Parathyroid adenoma (tissue), 2 donors: ENCODE data around the gene OR8A1.

Source experiments
- H2AFZ ChIP-seq: fragments of 300-600 bp; sonication (generic); one replicate; pipeline ENCODE4 v1.7.0; 2017; ENCODE audit warnings: antibody characterized with exemption, mild to moderate bottlenecking
- H3K27ac ChIP-seq: fragments of 300-600 bp; sonication (generic); one replicate; pipeline ENCODE4 v1.7.0; 2017
- H3K27me3 ChIP-seq: fragments of 300-600 bp; sonication (generic); one replicate; pipeline ENCODE4 v1.7.0; 2017; ENCODE audit warnings: low read length; ENCODE audit not compliant: control insufficient read depth, insufficient read depth
- H3K36me3 ChIP-seq: fragments of 300-600 bp; sonication (generic); one replicate; pipeline ENCODE4 v1.7.0; 2017; ENCODE audit warnings: low read length; ENCODE audit not compliant: control insufficient read depth, insufficient read depth
- H3K4me1 ChIP-seq: fragments of 300-600 bp; sonication (generic); one replicate; pipeline ENCODE4 v1.7.0; 2017; ENCODE audit warnings: control low read depth
- H3K4me2 ChIP-seq: fragments of 300-600 bp; sonication (generic); one replicate; pipeline ENCODE4 v1.7.0; 2017; ENCODE audit warnings: low read length
- H3K4me3 ChIP-seq: fragments of 300-600 bp; sonication (generic); one replicate; pipeline ENCODE4 v1.7.0; 2017; ENCODE audit warnings: low read depth, low read length
- H3K79me2 ChIP-seq: fragments of 300-600 bp; sonication (generic); one replicate; pipeline ENCODE4 v1.7.0; 2017; ENCODE audit warnings: control low read depth
- H3K9ac ChIP-seq: fragments of 300-600 bp; sonication (generic); one replicate; pipeline ENCODE4 v1.7.0; 2017; ENCODE audit warnings: mild to moderate bottlenecking
- H3K9me3 ChIP-seq: fragments of 300-600 bp; sonication (generic); one replicate; pipeline ENCODE4 v1.7.0; 2017; ENCODE audit warnings: low read length; ENCODE audit not compliant: control insufficient read depth
- TF ChIP-seq, protein P1 (sequence below): fragments of 300-600 bp; sonication (generic); IDR thresholded peaks from one replicate; pipeline ENCODE4 v1.7.0; 2017; ENCODE audit warnings: antibody characterized with exemption, mild to moderate bottlenecking
- donor health status: primary hyperparathyroidism.

Gene OR8A1

DNA sequence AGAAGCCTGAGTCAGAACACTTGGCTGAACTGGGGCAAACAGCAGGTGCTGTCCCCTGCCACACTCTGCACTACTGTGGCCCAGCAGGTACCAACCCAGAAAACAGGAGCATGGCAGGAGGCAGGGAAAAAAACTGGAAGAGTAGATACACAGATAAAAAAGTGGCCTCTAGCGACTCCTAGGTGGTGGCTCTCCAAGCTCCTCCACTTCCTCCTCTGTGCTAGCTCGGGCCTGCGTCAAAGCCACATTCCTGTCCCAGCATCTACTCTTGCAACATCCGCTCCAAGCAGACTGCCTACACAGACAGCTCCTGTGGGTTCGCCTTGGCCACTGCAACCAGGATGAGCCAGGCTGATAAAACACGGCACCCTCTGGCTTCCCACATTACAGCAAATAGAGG lies 33.3 kb upstream of the OR8A1 start:
- H3K9me3 ChIP-seq: no peaks in the 10 kb centered on the region
- H3K27me3 ChIP-seq: no peaks in the 10 kb centered on the region
- TF ChIP-seq, protein P1, sequence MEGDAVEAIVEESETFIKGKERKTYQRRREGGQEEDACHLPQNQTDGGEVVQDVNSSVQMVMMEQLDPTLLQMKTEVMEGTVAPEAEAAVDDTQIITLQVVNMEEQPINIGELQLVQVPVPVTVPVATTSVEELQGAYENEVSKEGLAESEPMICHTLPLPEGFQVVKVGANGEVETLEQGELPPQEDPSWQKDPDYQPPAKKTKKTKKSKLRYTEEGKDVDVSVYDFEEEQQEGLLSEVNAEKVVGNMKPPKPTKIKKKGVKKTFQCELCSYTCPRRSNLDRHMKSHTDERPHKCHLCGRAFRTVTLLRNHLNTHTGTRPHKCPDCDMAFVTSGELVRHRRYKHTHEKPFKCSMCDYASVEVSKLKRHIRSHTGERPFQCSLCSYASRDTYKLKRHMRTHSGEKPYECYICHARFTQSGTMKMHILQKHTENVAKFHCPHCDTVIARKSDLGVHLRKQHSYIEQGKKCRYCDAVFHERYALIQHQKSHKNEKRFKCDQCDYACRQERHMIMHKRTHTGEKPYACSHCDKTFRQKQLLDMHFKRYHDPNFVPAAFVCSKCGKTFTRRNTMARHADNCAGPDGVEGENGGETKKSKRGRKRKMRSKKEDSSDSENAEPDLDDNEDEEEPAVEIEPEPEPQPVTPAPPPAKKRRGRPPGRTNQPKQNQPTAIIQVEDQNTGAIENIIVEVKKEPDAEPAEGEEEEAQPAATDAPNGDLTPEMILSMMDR: no peak
- H3K4me2 ChIP-seq: no peak overlapping the region
- no peaks in the 10 kb centered on the region for H3K79me2 ChIP-seq
- no peaks in the 10 kb centered on the region for H3K4me1 ChIP-seq
- no peaks in the 10 kb centered on the region for H3K36me3 ChIP-seq
- no peak overlapping the region for H3K9ac ChIP-seq
- H2AFZ ChIP-seq: no peak overlapping the region
- H3K27ac ChIP-seq: no peak overlapping the region
- no peak overlapping the region for H3K4me3 ChIP-seq

DNA sequence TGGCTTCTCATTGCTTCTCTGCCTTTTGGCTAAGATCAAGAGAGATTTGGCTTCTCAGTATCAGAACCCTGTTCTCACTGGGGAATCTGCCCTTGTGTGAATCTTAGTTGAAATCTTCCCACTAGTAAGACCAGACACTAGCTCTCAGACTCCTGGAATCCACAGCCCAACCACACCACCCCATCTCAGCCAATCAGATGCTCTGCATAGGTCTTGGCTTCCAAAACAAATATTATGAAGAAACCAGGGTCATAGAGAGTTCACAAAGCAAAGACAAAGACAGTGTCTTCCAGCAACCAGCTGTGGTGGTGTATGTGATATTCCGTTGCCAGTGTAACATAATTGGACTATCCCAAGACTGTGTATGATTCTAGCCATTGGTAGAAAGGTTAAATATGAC lies 31.8 kb upstream of the OR8A1 start:
- Histone ChIP-seq H3K9ac (no peak overlapping the region), H3K36me3 (no peaks in the 10 kb centered on the region), H3K27me3 (no peaks in the 10 kb centered on the region), H2AFZ (no peak overlapping the region), H3K79me2 (no peaks in the 10 kb centered on the region), H3K9me3 (no peaks in the 10 kb centered on the region), H3K4me2 (no peak overlapping the region), H3K27ac (no peak overlapping the region), H3K4me1 (no peaks in the 10 kb centered on the region), H3K4me3 (no peak overlapping the region)
- TF ChIP-seq, protein P1: no peak

DNA sequence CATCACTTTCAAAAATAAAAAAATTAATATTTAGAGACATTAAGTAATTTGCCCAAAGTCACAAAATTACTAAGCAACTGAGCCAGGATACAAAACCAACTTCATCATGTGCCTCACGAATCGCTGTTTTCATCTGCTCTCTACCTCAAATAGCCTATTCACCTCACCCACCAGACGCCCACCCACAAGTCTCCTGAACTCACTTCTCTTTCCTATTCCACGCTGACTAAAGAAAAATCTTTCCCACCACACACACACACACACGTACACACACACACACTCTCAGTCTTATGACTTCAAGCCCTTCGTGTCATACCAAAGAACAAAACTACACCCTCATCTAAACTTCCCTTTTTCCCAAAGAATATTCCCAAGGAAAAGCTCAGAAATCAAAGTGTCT lies 28.6 kb upstream of the OR8A1 start:
- TF ChIP-seq, protein P1: no peak
- Histone ChIP-seq H3K4me1 (no peaks in the 10 kb centered on the region), H3K27ac (no peak overlapping the region), H3K79me2 (no peaks in the 10 kb centered on the region), H3K4me2 (no peak overlapping the region), H3K27me3 (no peaks in the 10 kb centered on the region), H3K36me3 (no peaks in the 10 kb centered on the region), H3K9me3 (no peaks in the 10 kb centered on the region), H2AFZ (no peak overlapping the region), H3K9ac (no peak overlapping the region), H3K4me3 (no peak overlapping the region)

DNA sequence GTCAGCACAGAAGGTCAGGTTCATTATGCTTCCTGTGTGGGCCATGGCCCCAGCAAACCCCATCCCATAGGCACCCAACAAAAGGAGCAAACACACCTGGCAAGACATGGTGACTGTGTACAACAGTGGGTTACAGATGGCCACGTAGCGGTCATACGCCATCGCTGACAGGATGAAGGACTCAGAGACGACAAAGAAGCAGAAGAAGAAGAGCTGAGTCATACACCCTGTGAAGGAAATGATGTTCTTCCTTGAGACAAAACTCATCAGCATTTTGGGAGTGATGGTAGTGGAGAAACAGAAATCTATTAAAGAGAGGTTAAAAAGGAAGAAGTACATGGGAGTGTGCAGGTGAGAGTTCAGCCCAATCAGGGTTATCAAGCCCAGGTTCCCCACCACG lies 26.7 kb upstream of the OR8A1 start:
- H3K4me2 ChIP-seq: no peak overlapping the region
- H3K27ac ChIP-seq: no peak overlapping the region
- no peaks in the 10 kb centered on the region for H3K9me3 ChIP-seq
- H3K27me3 ChIP-seq: no peaks in the 10 kb centered on the region
- no peaks in the 10 kb centered on the region for H3K79me2 ChIP-seq
- H3K36me3 ChIP-seq: no peaks in the 10 kb centered on the region
- TF ChIP-seq, protein P1: no peak
- H3K9ac ChIP-seq: no peak overlapping the region
- H2AFZ ChIP-seq: no peak overlapping the region
- no peak overlapping the region for H3K4me3 ChIP-seq
- H3K4me1 ChIP-seq: no peaks in the 10 kb centered on the region

DNA sequence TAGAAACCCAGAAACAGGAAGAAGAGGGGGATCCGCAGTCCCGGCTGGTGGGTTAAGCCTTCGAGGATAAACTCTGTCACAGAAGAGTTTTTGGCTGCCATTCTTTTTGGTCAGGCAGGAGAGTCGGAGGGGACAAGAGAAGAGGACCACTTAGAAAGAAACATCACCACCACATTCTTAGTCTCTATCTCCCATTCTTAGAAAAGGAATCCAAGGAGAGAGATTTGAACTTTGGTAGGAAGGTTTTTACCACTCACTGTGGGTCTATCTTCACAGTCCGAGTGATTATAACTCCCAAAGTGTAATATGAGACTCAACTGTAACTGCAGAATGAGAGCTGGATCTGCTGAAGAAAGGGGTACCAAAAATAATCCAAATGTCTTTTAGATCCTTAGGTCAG lies 26.2 kb upstream of the OR8A1 start, which contains the start of gene OR8B12:
Gene OR8B12, minus strand, starts transcription at position 101 of the 400 bp plus-strand sequence. Its CDS starts 0 bp downstream, at position 101.
- no peak within 1 kb of the TSS for H3K4me2 ChIP-seq
- H2AFZ ChIP-seq: no peak within 1 kb of the TSS
- no peaks in the 10 kb centered on the region for H3K79me2 ChIP-seq
- TF ChIP-seq, protein P1: no peak
- H3K9me3 ChIP-seq: no peaks in the 10 kb centered on the region
- H3K27ac ChIP-seq: no peak within 1 kb of the TSS
- H3K4me3 ChIP-seq: no peak within 1 kb of the TSS
- H3K36me3 ChIP-seq: no peaks in the 10 kb centered on the region
- no peaks in the 10 kb centered on the region for H3K27me3 ChIP-seq
- no peaks in the 10 kb centered on the region for H3K4me1 ChIP-seq
- H3K9ac ChIP-seq: no peak within 1 kb of the TSS
